H9 (cell line): ENCODE data around the gene UGT1A7. TPM values are rescaled to one million over a fixed set of nuclear protein-coding genes. Genes with fewer than 3 reads are reported as not detected.

Source experiments
- DNase-seq: peaks from one replicate; pipeline ENCODE4 v3.0.0-alpha.2; 2017
- H2AFZ ChIP-seq: one replicate; pipeline ENCODE4 v1.6.1; 2013; ENCODE audit warnings: mild to moderate bottlenecking, low read length, control low read depth, moderate library complexity
- H2AK5ac ChIP-seq: 2 replicates; pipeline ENCODE4 v1.6.1; 2013; ENCODE audit warnings: low read length, control low read depth, mixed read lengths; ENCODE audit not compliant: insufficient read length
- H2BK120ac ChIP-seq: one replicate; pipeline ENCODE4 v1.6.1; 2013; ENCODE audit warnings: low read depth, mild to moderate bottlenecking, low read length, control low read depth, inconsistent platforms; ENCODE audit not compliant: poor library complexity, severe bottlenecking
- H2BK12ac ChIP-seq: 2 replicates; pipeline ENCODE4 v1.6.1; 2013; ENCODE audit warnings: low read length, control low read depth, mixed read lengths, low read depth; ENCODE audit not compliant: insufficient read length
- H2BK15ac ChIP-seq: 2 replicates; pipeline ENCODE4 v1.6.1; 2013; ENCODE audit warnings: low read depth, low read length, control low read depth
- H2BK20ac ChIP-seq: one replicate; pipeline ENCODE4 v1.6.1; 2013; ENCODE audit warnings: low read depth, mild to moderate bottlenecking, low read length, control low read depth, inconsistent platforms; ENCODE audit not compliant: poor library complexity, severe bottlenecking
- H2BK5ac ChIP-seq: 2 replicates; pipeline ENCODE4 v1.6.1; 2013; ENCODE audit warnings: low read length, control low read depth, mixed read lengths; ENCODE audit not compliant: insufficient read length
- H3K14ac ChIP-seq: 2 replicates; pipeline ENCODE4 v1.6.1; 2013; ENCODE audit warnings: low read length, control low read depth; ENCODE audit not compliant: insufficient read depth
- H3K18ac ChIP-seq: 2 replicates; pipeline ENCODE4 v1.6.1; 2013; ENCODE audit warnings: low read depth, mild to moderate bottlenecking, mixed read lengths, low read length, control low read depth; ENCODE audit not compliant: insufficient read length
- H3K23ac ChIP-seq: 2 replicates; pipeline ENCODE4 v1.6.1; 2013; ENCODE audit warnings: low read length, control low read depth, mixed read lengths, low read depth; ENCODE audit not compliant: insufficient read length
- H3K23me2 ChIP-seq: 2 replicates; pipeline ENCODE4 v1.6.1; 2013; ENCODE audit warnings: low read depth, mild to moderate bottlenecking, mixed read lengths, low read length, control low read depth; ENCODE audit not compliant: insufficient read length, poor library complexity, severe bottlenecking
- H3K27ac ChIP-seq: 2 replicates; pipeline ENCODE4 v1.5.1; 2013; ENCODE audit warnings: low read length, control low read depth, mixed read lengths, low read depth; ENCODE audit not compliant: insufficient read length
- H3K27me3 ChIP-seq: 2 replicates; pipeline ENCODE4 v1.6.1; 2013; ENCODE audit warnings: low read length, control low read depth, inconsistent platforms; ENCODE audit not compliant: insufficient read depth
- H3K4ac ChIP-seq: 2 replicates; pipeline ENCODE4 v1.6.1; 2013; ENCODE audit warnings: low read depth, mild to moderate bottlenecking, control low read depth, inconsistent platforms, low read length, moderate library complexity
- H3K4me1 ChIP-seq: 2 replicates; pipeline ENCODE4 v1.6.1; 2013; ENCODE audit warnings: low read length, control low read depth, inconsistent platforms; ENCODE audit not compliant: insufficient read depth
- H3K4me2 ChIP-seq: 2 replicates; pipeline ENCODE4 v1.6.1; 2013; ENCODE audit warnings: low read length, control low read depth, mixed read lengths; ENCODE audit not compliant: insufficient read length, insufficient read depth
- H3K56ac ChIP-seq: 2 replicates; pipeline ENCODE4 v1.6.1; 2013; ENCODE audit warnings: low read depth, mild to moderate bottlenecking, mixed read lengths, low read length, control low read depth; ENCODE audit not compliant: insufficient read length
- H3K79me1 ChIP-seq: 2 replicates; pipeline ENCODE4 v1.6.1; 2013; ENCODE audit warnings: low read depth, mild to moderate bottlenecking, moderate library complexity, low read length, control low read depth, inconsistent platforms; ENCODE audit not compliant: insufficient read depth, poor library complexity, severe bottlenecking
- H3K79me2 ChIP-seq: 2 replicates; pipeline ENCODE4 v1.6.1; 2013; ENCODE audit warnings: low read length, control low read depth, inconsistent platforms; ENCODE audit not compliant: insufficient read depth
- H3K9ac ChIP-seq: 2 replicates; pipeline ENCODE4 v1.6.1; 2013; ENCODE audit warnings: low read length, control low read depth, mixed read lengths; ENCODE audit not compliant: insufficient read length; ENCODE audit errors: extremely low read depth
- H3K9me3 ChIP-seq: one replicate; pipeline ENCODE4 v1.6.1; 2013; ENCODE audit warnings: low read depth, low read length, inconsistent platforms; ENCODE audit not compliant: control insufficient read depth
- H3T11ph ChIP-seq: one replicate; pipeline ENCODE4 v1.6.1; 2013; ENCODE audit warnings: mild to moderate bottlenecking, low read length, control low read depth, inconsistent platforms
- H4K20me1 ChIP-seq: one replicate; pipeline ENCODE4 v1.6.1; 2013; ENCODE audit not compliant: control insufficient read depth, insufficient read length, insufficient read depth
- H4K5ac ChIP-seq: 2 replicates; pipeline ENCODE4 v1.6.1; 2013; ENCODE audit warnings: low read depth, mild to moderate bottlenecking, mixed read lengths, low read length, control low read depth; ENCODE audit not compliant: insufficient read length
- H4K8ac ChIP-seq: replicated peaks from 2 replicates; pipeline ENCODE4 v1.6.1; 2013; ENCODE audit warnings: low read length, control low read depth, mixed read lengths, low read depth; ENCODE audit not compliant: insufficient read length
- H4K91ac ChIP-seq: 2 replicates; pipeline ENCODE4 v1.6.1; 2013; ENCODE audit warnings: low read depth, mild to moderate bottlenecking, moderate library complexity, mixed read lengths, low read length, control low read depth; ENCODE audit not compliant: insufficient read length
- H3K27ac Mint-ChIP-seq, 3 experiments: 2 replicates in 2 of 3; 3 replicates in 1 of 3; pipeline ENCODE4 v1.8.0; 2020 to 2021; ENCODE audit warnings: mixed read lengths in 3 of 3, mild to moderate bottlenecking in 1 of 3, moderate library complexity in 1 of 3
- H3K27me3 Mint-ChIP-seq: 2 replicates; pipeline ENCODE4 v1.8.0; 2021; ENCODE audit warnings: low read depth, mild to moderate bottlenecking, moderate library complexity, mixed read lengths
- H3K36me3 Mint-ChIP-seq, 3 experiments: 2 replicates in 2 of 3; 3 replicates in 1 of 3; pipeline ENCODE4 v1.8.0; 2020 to 2021; ENCODE audit warnings: low read depth in 3 of 3, mixed read lengths in 3 of 3; ENCODE audit not compliant: insufficient read depth in 1 of 3
- H3K4me1 Mint-ChIP-seq, 2 experiments: 2 replicates each; pipeline ENCODE4 v1.8.0; 2020; ENCODE audit warnings: mixed read lengths in 2 of 2
- H3K4me3 Mint-ChIP-seq, 2 experiments: 2 replicates in 1 of 2; 3 replicates in 1 of 2; pipeline ENCODE4 v1.8.0; 2020 to 2021; ENCODE audit warnings: mild to moderate bottlenecking in 2 of 2, mixed read lengths in 2 of 2, moderate library complexity in 1 of 2
- H3K9me3 Mint-ChIP-seq, 2 experiments: 2 replicates in 1 of 2; 3 replicates in 1 of 2; pipeline ENCODE4 v1.8.0; 2020; ENCODE audit warnings: mild to moderate bottlenecking in 2 of 2, mixed read lengths in 2 of 2, moderate library complexity in 1 of 2
- CTCF ChIP-seq: fragments of 200-600 bp; sonication (generic); conservative IDR thresholded peaks from 3 replicates; pipeline ENCODE4 v1.8.0; 2021; ENCODE audit warnings: antibody characterized with exemption, mild to moderate bottlenecking
- WGBS: extraction: QIAGEN DNeasy Blood & Tissue Kit; methylation state at CpG from one replicate; pipeline ENCODE4 v1.1.7; 2013; ENCODE audit warnings: missing lambda C conversion rate, low lambda C conversion rate, mixed read lengths; ENCODE audit not compliant: insufficient read length; ENCODE audit errors: extremely low coverage; 5-methylcytosine and 5-hydroxymethylcytosine counted together
- total RNA-seq: library from RNA; stranded (reverse); gene quantifications from 2 replicates; pipeline ENCODE4 v1.2.1, GENCODE V29; 2021

Gene UGT1A7
- total RNA-seq, 1 experiment from 2014 or later, result not detected

GRCh38 chr2:233756429-233757081, 74.9 kb downstream of the UGT1A7 start:
- no peak overlapping the region for H4K91ac ChIP-seq
- WGBS, result no CpG with 5 or more reads among the region's 7 CpGs

More at GRCh38 chr2:233756429-233757081, 74.9 kb downstream of the UGT1A7 start:
- Mint-ChIP-seq H3K27me3 (peaks cover 11% of the 10 kb centered on the region), H3K36me3 (peaks cover 0 to 6% (median 2%) of the 10 kb centered on the region in 3 experiments; a peak in 4 of 7 replicates), H3K4me1 (peaks cover 5 to 8% of the 10 kb centered on the region in 2 experiments), H3K4me3 (no peak overlapping the region), H3K9me3 (peaks cover 9% of the 10 kb centered on the region in 2 experiments), H3K27ac (no peak overlapping the region)
- Histone ChIP-seq H4K5ac (no peak overlapping the region), H3K27ac (no peak overlapping the region), H3K23ac (no peak overlapping the region), H2AK5ac (no peak overlapping the region), H3K9ac (no peak overlapping the region), H2BK20ac (no peak overlapping the region), H3K4me2 (no peak overlapping the region), H3K14ac (no peak overlapping the region), H3K4me1 (no peaks in the 10 kb centered on the region), H3K79me1 (no peaks in the 10 kb centered on the region), H2BK120ac (no peak overlapping the region), H3K4ac (no peak overlapping the region), H2AFZ (no peak overlapping the region), H4K8ac (no peak overlapping the region), H3K79me2 (no peaks in the 10 kb centered on the region), H2BK5ac (no peak overlapping the region), H3K27me3 (no peaks in the 10 kb centered on the region), H3T11ph (no peak overlapping the region), H3K23me2 (no peaks in the 10 kb centered on the region), H2BK15ac (no peak overlapping the region), H2BK12ac (no peak overlapping the region), H3K18ac (no peak overlapping the region), H3K9me3 (no peaks in the 10 kb centered on the region), H4K20me1 (no peaks in the 10 kb centered on the region), H3K56ac (no peak overlapping the region)
- DNase-seq, result no peak
- no peak for TF ChIP-seq CTCF
